Fibroblast of pulmonary artery (primary cell): ENCODE data around the gene MYO15A.

ENCODE experiments used
- DNase-seq: peaks from one replicate; pipeline ENCODE4 v3.0.0-alpha.2; 2010; ENCODE audit warnings: low read depth
- H3K4me3 ChIP-seq: replicated peaks from 2 replicates; pipeline ENCODE4 v1.5.1; 2011; ENCODE audit warnings: low read depth, mild to moderate bottlenecking, control low read depth, low read length, moderate library complexity
- CTCF ChIP-seq: IDR thresholded peaks from 2 replicates; pipeline ENCODE4 v1.5.1; 2011; ENCODE audit warnings: mild to moderate bottlenecking, control low read depth, low read length, inconsistent platforms; ENCODE audit errors: missing control alignments

Gene MYO15A

GRCh38 chr17:18139498-18139897, 30.9 kb downstream of the MYO15A start:
- no peak for DNase-seq
- TF ChIP-seq CTCF, result no peak
- no peak overlapping the region for H3K4me3 ChIP-seq

GRCh38 chr17:18139949-18140348, 31.4 kb downstream of the MYO15A start:
- H3K4me3 ChIP-seq, result no peak overlapping the region
- TF ChIP-seq CTCF, result peak; percentile 41
- DNase-seq, result peak; percentile 22

GRCh38 chr17:18140648-18141047, 32.1 kb downstream of the MYO15A start:
- TF ChIP-seq CTCF, result no peak
- no peak overlapping the region for H3K4me3 ChIP-seq
- no peak for DNase-seq

DNA sequence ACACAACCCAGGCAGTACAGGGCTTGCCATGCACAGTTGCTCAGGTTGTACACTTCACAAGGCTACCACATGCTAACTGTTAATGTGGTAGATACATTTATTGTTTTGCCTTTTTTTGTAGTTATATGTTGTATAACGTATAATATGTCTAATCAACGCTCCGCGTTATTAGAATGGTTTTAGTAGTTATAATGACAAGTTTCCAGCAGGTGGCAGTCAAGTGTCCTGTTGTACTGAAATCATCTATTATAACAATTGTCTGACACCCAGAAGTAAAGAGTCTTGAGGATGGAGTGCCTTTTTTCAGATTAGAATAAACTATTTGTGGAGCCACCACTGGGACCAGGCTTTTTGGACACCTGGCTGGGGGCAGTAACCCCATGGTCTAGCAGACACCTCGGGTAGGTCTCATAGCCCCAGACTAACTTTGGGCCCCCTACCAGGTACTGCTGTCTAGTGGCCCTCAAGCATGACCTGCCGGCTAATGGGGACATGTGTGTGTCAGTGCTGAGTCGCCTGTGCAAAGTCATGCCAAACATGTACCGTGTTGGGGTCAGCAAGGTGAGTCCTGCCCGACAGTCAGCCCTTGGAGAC, 32.8 kb downstream of the MYO15A start:
- TF ChIP-seq CTCF, result peak; percentile 57
- no peak overlapping the region for H3K4me3 ChIP-seq
- peak; percentile 70 for DNase-seq

- no peak for DNase-seq
- H3K4me3 ChIP-seq, result no peak overlapping the region
- no peak for TF ChIP-seq CTCF
Measured at GRCh38 chr17:18142417-18142816, 33.9 kb downstream of the MYO15A start.

DNA sequence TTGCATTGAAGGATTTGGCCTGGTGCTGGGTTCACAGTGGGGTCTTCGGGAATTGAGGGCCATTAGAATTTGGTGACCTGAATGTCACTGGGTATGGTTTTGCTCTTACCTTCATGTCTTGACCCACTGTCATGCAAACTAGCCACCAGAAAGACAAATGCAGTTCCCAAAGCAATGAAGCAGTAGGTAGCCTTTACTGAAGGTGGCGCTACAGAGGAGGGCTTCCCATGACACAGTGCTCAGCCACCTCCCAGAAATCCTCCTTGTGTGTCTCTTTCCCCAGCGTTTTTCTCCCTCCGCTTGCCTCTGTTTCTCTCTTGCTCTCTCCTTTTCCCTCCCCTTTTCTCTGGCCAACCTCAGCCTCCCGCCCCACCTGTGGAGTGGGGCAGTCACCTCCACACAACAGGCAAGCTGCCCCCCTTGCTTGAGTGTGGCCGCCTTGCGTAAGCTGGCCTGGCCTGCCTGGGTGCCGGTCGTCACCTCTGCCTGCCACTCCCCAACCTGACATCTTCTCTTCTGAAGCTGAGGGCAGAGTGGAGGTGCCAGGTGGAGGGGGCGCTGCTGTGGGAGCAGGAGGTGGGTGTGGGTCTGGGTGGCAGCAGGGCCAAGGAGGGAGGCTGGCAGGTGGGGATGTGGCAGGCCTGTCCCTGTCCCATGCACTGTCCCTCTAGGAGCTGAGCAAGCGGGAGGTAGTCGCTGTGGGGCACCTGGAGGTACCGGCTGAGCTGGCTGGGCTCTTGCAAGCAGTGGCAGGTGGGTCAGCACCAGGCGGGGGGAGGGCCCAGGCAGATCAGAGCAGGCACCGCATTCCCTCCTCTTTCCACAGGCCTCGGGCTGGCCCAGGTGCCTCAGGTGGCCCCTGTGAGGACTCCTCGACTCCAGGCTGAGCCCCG, 34.7 kb downstream of the MYO15A start:
- peak; percentile 30 for DNase-seq
- no peak overlapping the region for H3K4me3 ChIP-seq
- TF ChIP-seq CTCF, result peak; percentile 41
